IMR-90 (cell line): Measurements from ENCODE around the gene CPOX. TPM values are rescaled to one million over a fixed set of nuclear protein-coding genes. Genes with fewer than 3 reads are reported as not detected.

Experiments used
- ATAC-seq: fragments of 200-7000 bp; cut with Tn5 transposase; 2 replicates; pipeline ENCODE4 v1.9.1; 2020; ENCODE audit warnings: low read depth, mild to moderate bottlenecking, moderate library complexity
- BruUV-seq: library from RNA; stranded (reverse); fragments of 400-500 nt; replicated peaks from 2 replicates; lab custom pipeline; 2021; lab: Mats Ljungman, UMichigan
- CTCF ChIA-PET: fragments of 300-600 bp; formaldehyde crosslinking; extraction: SDS; loops from one replicate; lab custom pipeline; 2021; ENCODE audit warnings: antibody characterized with exemption; lab: Yijun Ruan, JAX
- POLR2A ChIA-PET: fragments of 300-600 bp; sonication (Branson Sonifier 250); formaldehyde crosslinking; loops from one replicate; lab custom pipeline; 2022; ENCODE audit warnings: antibody characterized with exemption; ENCODE audit not compliant: unreplicated experiment; lab: Charles Lee
- DNase-seq: peaks from one replicate; pipeline ENCODE4 v3.0.0; 2013
- H2AFZ ChIP-seq: replicated peaks from 2 replicates; pipeline ENCODE3; 2013; ENCODE audit warnings: low read length, mild to moderate bottlenecking; ENCODE audit not compliant: poor library complexity
- H2AK5ac ChIP-seq: 2 replicates; pipeline ENCODE4 v1.6.1; 2013; ENCODE audit warnings: low read depth, low read length, inconsistent platforms
- H2AK9ac ChIP-seq: replicated peaks from 2 replicates; pipeline ENCODE3; 2013; ENCODE audit warnings: mild to moderate bottlenecking, low read depth, low read length, moderate library complexity; ENCODE audit not compliant: poor library complexity
- H2BK120ac ChIP-seq: 2 replicates; pipeline ENCODE4 v1.6.1; 2013; ENCODE audit warnings: low read depth, low read length, inconsistent platforms
- H2BK15ac ChIP-seq: 3 replicates; pipeline ENCODE4 v1.6.1; 2013; ENCODE audit warnings: low read depth, low read length, inconsistent platforms
- H2BK20ac ChIP-seq: 2 replicates; pipeline ENCODE4 v1.6.1; 2013; ENCODE audit warnings: low read depth, mild to moderate bottlenecking, inconsistent platforms, low read length, moderate library complexity
- H2BK5ac ChIP-seq: 2 replicates; pipeline ENCODE4 v1.6.1; 2013; ENCODE audit warnings: mild to moderate bottlenecking, low read depth, low read length, inconsistent platforms; ENCODE audit not compliant: poor library complexity, severe bottlenecking
- H3K14ac ChIP-seq: replicated peaks from 2 replicates; pipeline ENCODE4 v1.6.1; 2013; ENCODE audit warnings: low read depth, low read length, inconsistent platforms
- H3K18ac ChIP-seq: 2 replicates; pipeline ENCODE4 v1.6.1; 2013; ENCODE audit warnings: low read depth, low read length, control low read depth
- H3K23ac ChIP-seq: 2 replicates; pipeline ENCODE4 v1.6.1; 2013; ENCODE audit warnings: low read depth, low read length, inconsistent platforms
- H3K27ac ChIP-seq: 2 replicates; pipeline ENCODE4 v1.5.1; 2013; ENCODE audit warnings: mild to moderate bottlenecking, control low read depth, low read length; ENCODE audit not compliant: insufficient read depth
- H3K27me3 ChIP-seq: 2 replicates; pipeline ENCODE4 v1.6.1; 2013; ENCODE audit warnings: low read length; ENCODE audit not compliant: control insufficient read depth, insufficient read depth
- H3K36me3 ChIP-seq: 2 replicates; pipeline ENCODE4 v1.6.1; 2013; ENCODE audit warnings: low read length, mixed read lengths; ENCODE audit not compliant: control insufficient read depth, insufficient read depth
- H3K4ac ChIP-seq: 2 replicates; pipeline ENCODE4 v1.6.1; 2013; ENCODE audit warnings: low read depth, low read length, inconsistent platforms
- H3K4me1 ChIP-seq: 2 replicates; pipeline ENCODE4 v1.6.1; 2013; ENCODE audit warnings: low read length, mixed read lengths; ENCODE audit not compliant: control insufficient read depth, insufficient read depth
- H3K4me2 ChIP-seq: 2 replicates; pipeline ENCODE4 v1.6.1; 2013; ENCODE audit warnings: low read depth, mild to moderate bottlenecking, control low read depth, low read length, moderate library complexity
- H3K4me3 ChIP-seq: 2 replicates; pipeline ENCODE4 v1.5.1; 2013; ENCODE audit warnings: low read depth, mild to moderate bottlenecking, control low read depth, low read length, moderate library complexity; ENCODE audit not compliant: insufficient read depth
- H3K56ac ChIP-seq: 2 replicates; pipeline ENCODE4 v1.6.1; 2013; ENCODE audit warnings: low read length, inconsistent platforms; ENCODE audit not compliant: insufficient read depth; ENCODE audit errors: extremely low read depth
- H3K79me1 ChIP-seq, 2 experiments: 2 replicates each; pipeline ENCODE4 v1.6.1; 2013; ENCODE audit warnings: low read length in 2 of 2, inconsistent platforms in 1 of 2, low read depth in 1 of 2
- H3K9ac ChIP-seq: 2 replicates; pipeline ENCODE4 v1.6.1; 2013; ENCODE audit warnings: low read depth, low read length, control low read depth
- H3K9me1 ChIP-seq: 2 replicates; pipeline ENCODE4 v1.6.1; 2013; ENCODE audit warnings: low read length, inconsistent platforms; ENCODE audit not compliant: insufficient read depth
- H3K9me3 ChIP-seq: 2 replicates; pipeline ENCODE4 v1.6.1; 2013; ENCODE audit warnings: low read length; ENCODE audit not compliant: control insufficient read depth, insufficient read depth
- H4K20me1 ChIP-seq: 2 replicates; pipeline ENCODE4 v1.6.1; 2013; ENCODE audit warnings: low read length, inconsistent platforms; ENCODE audit not compliant: insufficient read depth
- H4K5ac ChIP-seq: 2 replicates; pipeline ENCODE4 v1.6.1; 2013; ENCODE audit warnings: mild to moderate bottlenecking, low read depth, low read length, control low read depth
- H4K8ac ChIP-seq, 2 experiments: 2 replicates each; pipeline ENCODE4 v1.6.1; 2013; ENCODE audit warnings: low read depth in 2 of 2, low read length in 2 of 2, control low read depth in 1 of 2, inconsistent platforms in 1 of 2
- H4K91ac ChIP-seq: 2 replicates; pipeline ENCODE4 v1.6.1; 2013; ENCODE audit warnings: low read depth, low read length, inconsistent platforms; ENCODE audit not compliant: insufficient read depth
- BHLHE40 ChIP-seq: fragments of 150-350 bp; IDR thresholded peaks from 2 replicates; pipeline ENCODE4 v1.6.1; 2016; ENCODE audit warnings: mild to moderate bottlenecking, low read depth, low read length
- CTCF ChIP-seq: conservative IDR thresholded peaks from 2 replicates; pipeline ENCODE4 v1.5.1; 2012; ENCODE audit warnings: mild to moderate bottlenecking, low read depth, low read length, improper control_type of control experiment
- MAFK ChIP-seq: IDR thresholded peaks from 2 replicates; pipeline ENCODE4 v1.6.1; 2012; ENCODE audit warnings: low read depth, low read length, improper control_type of control experiment
- MXI1 ChIP-seq: IDR thresholded peaks from 2 replicates; pipeline ENCODE4 v1.6.1; 2012; ENCODE audit warnings: low read depth, mild to moderate bottlenecking, low read length, moderate library complexity, borderline replicate concordance
- POLR2A ChIP-seq: IDR thresholded peaks from 2 replicates; pipeline ENCODE4 v1.6.1; 2012; ENCODE audit warnings: mild to moderate bottlenecking, low read depth, low read length
- RAD21 ChIP-seq: IDR thresholded peaks from 2 replicates; pipeline ENCODE4 v1.6.1; 2012; ENCODE audit warnings: low read length, improper control_type of control experiment
- RCOR1 ChIP-seq: IDR thresholded peaks from 2 replicates; pipeline ENCODE4 v1.6.1; 2012; ENCODE audit warnings: mild to moderate bottlenecking, low read length, improper control_type of control experiment; ENCODE audit not compliant: insufficient replicate concordance
- RFX5 ChIP-seq: IDR thresholded peaks from 2 replicates; pipeline ENCODE4 v1.8.0; 2012; ENCODE audit warnings: low read depth, mild to moderate bottlenecking, low read length, moderate library complexity
- USF2 ChIP-seq: fragments of 150-350 bp; IDR thresholded peaks from 2 replicates; pipeline ENCODE4 v1.6.1; 2017; ENCODE audit warnings: mild to moderate bottlenecking, antibody characterized with exemption, low read length, low read depth
- WGBS, 2 experiments: methylation state at CpG; one replicate each; pipeline versions ENCODE4 v1.1.5 to v1.1.7; 2013; ENCODE audit warnings: missing lambda C conversion rate in 2 of 2; ENCODE audit not compliant: insufficient read length in 1 of 2; ENCODE audit errors: extremely low coverage in 2 of 2; 5-methylcytosine and 5-hydroxymethylcytosine counted together
- dilution Hi-C: fragments of 300-500 bp; cut with HindIII; formaldehyde crosslinking; loops from one replicate; pipeline ENCODE4 v1.14.3; 2018; ENCODE audit warnings: low sequenced_read_pairs; ENCODE audit not compliant: unreplicated experiment
- in situ Hi-C: fragments of 300-500 bp; cut with MboI; formaldehyde crosslinking; loops from 3 replicates; pipeline ENCODE4 v1.14.3; 2019; ENCODE audit warnings: low sequenced_read_pairs, inconsistent platforms, mixed read lengths
- intact Hi-C: fragments of 100-400 bp; cut with micrococcal nuclease; formaldehyde crosslinking; loops from 2 replicates; pipeline ENCODE4 v1.10.0; 2022
- polyA plus RNA-seq, 3 experiments: library from polyadenylated mRNA; depleted of rRNA; stranded (reverse); fragments of >200 nt; gene quantifications; 2 replicates each; pipeline ENCODE4 v1.2.3, GENCODE V29; 2012; ENCODE audit warnings: low replicate concordance in 1 of 3
- total RNA-seq: library from RNA; depleted of rRNA; stranded (reverse); fragments of >200 nt; gene quantifications from 2 replicates; pipeline ENCODE4 v1.2.3, GENCODE V29; 2012

CPOX gene
- total and polyA plus RNA-seq, 2 of the 4 experiments (the other 2 are of a cell fraction), result 14.5 to 19.4 TPM

- Histone ChIP-seq H4K8ac (no peak overlapping the region), H3K23ac (no peak overlapping the region), H2BK15ac (no peak overlapping the region), H3K56ac (no peak overlapping the region), H3K14ac (no peak overlapping the region), H3K27me3 (no peaks in the 10 kb centered on the region), H3K4me3 (no peak overlapping the region), H2BK120ac (no peak overlapping the region), H3K36me3 (peaks cover 20% of the 10 kb centered on the region), H3K4me1 (no peaks in the 10 kb centered on the region; the same call in 1 of the 2 replicates), H3K79me1 (peaks cover 8 to 9% of the 10 kb centered on the region in 2 experiments; a peak in 3 of 4 replicates), H4K5ac (no peak overlapping the region), H2BK5ac (no peak overlapping the region), H2BK20ac (no peak overlapping the region), H3K4me2 (no peak overlapping the region), H3K9me1 (0 out of 2 replicates have a peak, but pooled peaks cover 2% of the 10 kb centered on the region), H3K4ac (no peak overlapping the region), H4K91ac (no peak overlapping the region), H2AK9ac (no peak overlapping the region), H3K9me3 (no peaks in the 10 kb centered on the region), H3K9ac (no peak overlapping the region), H2AFZ (no peak overlapping the region), H2AK5ac (no peak overlapping the region), H3K18ac (no peak overlapping the region), H4K20me1 (no peaks in the 10 kb centered on the region), H3K27ac (no peak overlapping the region)
- in situ Hi-C loops, result loop anchor here (25.0 kb wide), 1 partner anchor 769 kb away; the partner anchor contains the start of gene CRYBG3
- dilution Hi-C loops, result no loop called here
- no CpG with 5 or more reads among the region's 1 CpG for WGBS, 2 experiments
- TF ChIP-seq USF2 (no peak), BHLHE40 (no peak), POLR2A (no peak), MXI1 (no peak), RAD21 (no peak), MAFK (no peak), RFX5 (no peak), RCOR1 (no peak), CTCF (no peak)
- CTCF ChIA-PET, result interaction anchor here (0.7 kb wide), 1 partner anchor 14 kb away, joined by 3 read pairs; no protein-coding TSS in a partner anchor
- DNase-seq (no peak), ATAC-seq (no peak)
- intact Hi-C loops, result no loop called here
- BruUV-seq, result no TSS peak
- POLR2A ChIA-PET, result no interaction called here
Measured at GRCh38 chr3:98581474-98581873, 11.9 kb downstream of the CPOX start.
